ENCODE data around the gene YOD1. TPM values are rescaled to one million over a fixed set of nuclear protein-coding genes. Genes with fewer than 3 reads are reported as not detected.
"Not testable (repeated sequence)": the region's sequence is repeated elsewhere in the genome, so short reads cannot be mapped to it uniquely, and the experiment has no call there.

The YOD1 gene
- total RNA-seq, 2 donors from 2014 or later: 6.6 to 7.2 TPM

GRCh38 chr1:207054491-207054890 lies 3.5 kb upstream of the YOD1 start:
- intact Hi-C loops (cut with DNase I, micrococcal nuclease): no loop called here
- ATAC-seq (no peak), DNase-seq (no peak)

GRCh38 chr1:207052911-207053769 lies 2.1 kb upstream of the YOD1 start, which contains the start of gene PFKFB2:
Gene PFKFB2 (plus strand): TSS chr1:207053275. CDS start chr1:207054718, 1,443 bp downstream.
- intact Hi-C loops (cut with DNase I, micrococcal nuclease): no loop called here

GRCh38 chr1:207050480-207051190 lies 373 bp downstream of the YOD1 start:
- ATAC-seq (peak; percentile 58), DNase-seq (peak; percentile 92 to 97)
- intact Hi-C loops (cut with DNase I, micrococcal nuclease): no loop called here

More at GRCh38 chr1:207052911-207053769, 2.1 kb upstream of the YOD1 start, which contains the start of gene PFKFB2:
- DNase-seq (peak; percentile 99 to 100), ATAC-seq (peak; percentile 76)

- intact Hi-C loops (cut with DNase I, micrococcal nuclease): no loop called here
- ATAC-seq (peak; percentile 36), DNase-seq (peak in 1 of 2 donors; percentile 70)
Observed at GRCh38 chr1:207049974-207050391, 1.0 kb downstream of the YOD1 start.

DNA sequence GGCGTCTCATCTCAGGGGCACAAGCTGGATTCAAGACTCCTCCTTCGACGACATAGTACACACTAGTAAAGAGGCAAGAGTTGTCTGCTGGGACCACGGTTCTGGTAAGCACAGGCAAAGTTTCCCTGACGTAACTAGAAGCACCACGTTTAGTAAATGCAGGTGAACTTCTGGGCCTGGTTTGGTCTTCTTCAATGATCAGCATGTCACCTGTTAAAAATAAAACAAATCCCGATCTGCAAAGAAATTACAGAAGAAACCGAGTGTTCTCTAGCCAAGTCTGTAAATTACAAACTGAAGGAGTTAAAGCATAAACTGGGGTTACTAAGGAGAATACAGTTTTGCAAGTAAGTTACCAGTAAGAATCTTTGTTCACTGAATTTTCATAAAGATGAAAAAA lies 1.5 kb downstream of the YOD1 start:
- intact Hi-C loops (cut with DNase I, micrococcal nuclease): no loop called here
- DNase-seq: no peak
- no peak for ATAC-seq

- no peak for DNase-seq
- no peak for ATAC-seq
- intact Hi-C loops (cut with DNase I, micrococcal nuclease): no loop called here
Observed at GRCh38 chr1:207049054-207049453, 2.0 kb downstream of the YOD1 start.

DNA sequence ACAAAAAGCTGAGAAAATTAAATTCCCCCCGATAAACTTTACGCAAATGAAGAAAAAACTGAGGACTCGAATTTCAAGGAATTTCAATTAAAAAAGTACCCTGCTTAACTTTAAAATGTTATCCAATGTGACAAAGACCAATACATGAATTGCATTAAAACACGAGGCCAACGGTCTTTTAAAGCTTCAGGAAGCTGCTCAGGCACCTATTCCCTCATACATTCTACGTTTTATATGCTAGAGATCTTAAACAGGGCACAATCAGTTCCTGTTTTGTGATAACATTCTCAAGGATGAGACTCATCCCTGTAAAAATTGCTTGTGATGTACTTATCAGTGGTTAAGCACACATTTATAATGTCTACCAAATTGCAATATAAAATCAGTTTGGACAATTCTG lies 3.0 kb downstream of the YOD1 start:
- no peak for DNase-seq
- no peak for ATAC-seq
- intact Hi-C loops (cut with DNase I, micrococcal nuclease): no loop called here

GRCh38 chr1:207047505-207047904 lies 3.5 kb downstream of the YOD1 start:
- intact Hi-C loops (cut with DNase I, micrococcal nuclease): no loop called here
- no peak for DNase-seq
- no peak for ATAC-seq

GRCh38 chr1:207045453-207045852 lies 5.6 kb downstream of the YOD1 start:
- no peak for DNase-seq
- intact Hi-C loops (cut with DNase I, micrococcal nuclease): no loop called here
- no peak for ATAC-seq

GRCh38 chr1:207041397-207041796 lies 9.6 kb downstream of the YOD1 start:
- intact Hi-C loops (cut with DNase I, micrococcal nuclease); ATAC-seq; DNase-seq: not testable (repeated sequence)

DNA sequence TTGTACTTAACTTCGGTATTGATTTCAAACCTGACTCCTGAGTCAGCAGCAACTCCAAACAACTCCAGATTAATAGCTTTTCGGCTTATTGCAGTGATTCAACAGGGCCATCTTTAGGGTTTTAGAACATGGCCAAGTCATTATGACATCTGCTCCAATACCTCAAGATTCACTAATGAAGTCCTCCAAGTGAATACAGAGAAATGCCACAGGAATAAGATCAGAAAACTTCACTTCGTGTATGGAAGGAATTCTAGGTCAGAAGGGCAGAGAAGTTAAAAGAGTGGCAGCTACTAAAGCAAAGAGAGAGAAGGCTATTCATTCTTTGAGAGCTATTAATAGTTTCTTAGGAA lies 10.9 kb downstream of the YOD1 start:
- intact Hi-C loops (cut with DNase I, micrococcal nuclease): no loop called here
- ATAC-seq (no peak), DNase-seq (no peak)

DNA sequence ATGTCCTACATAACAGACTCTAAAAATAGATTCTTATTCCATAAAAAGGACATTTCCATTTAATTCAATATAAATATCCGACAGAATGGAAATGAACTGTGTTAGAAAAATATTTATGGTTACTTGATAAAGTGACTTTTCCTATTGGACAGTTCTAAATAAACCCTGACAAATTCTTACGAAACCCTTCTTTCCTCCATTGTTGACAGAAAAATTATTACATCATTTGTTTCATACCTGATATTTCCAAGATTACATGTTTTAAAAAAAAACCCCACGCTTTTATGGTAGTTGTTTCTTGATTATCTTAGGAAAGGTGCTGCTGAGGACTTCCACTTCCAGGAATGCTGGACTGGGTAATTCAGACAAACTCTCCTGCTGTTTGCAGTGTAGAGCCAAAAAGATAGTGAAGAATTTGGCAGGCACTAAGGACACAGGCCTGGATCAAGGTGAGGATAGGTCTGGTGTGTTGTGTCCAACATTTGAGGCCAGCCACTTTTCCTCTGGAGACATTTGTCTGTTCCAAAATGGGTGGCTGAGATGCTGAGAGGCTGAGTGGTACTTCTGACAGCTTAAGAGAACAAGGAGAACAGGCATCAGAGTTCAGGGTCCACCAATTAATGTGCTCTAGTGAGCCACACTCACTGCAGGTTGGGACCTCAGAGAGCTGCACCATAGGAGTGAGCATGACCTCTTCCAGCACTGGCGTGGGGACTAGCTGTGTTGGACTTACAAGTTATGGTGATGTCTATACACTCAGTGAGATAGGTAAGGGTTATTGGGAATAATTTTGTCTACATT lies 11.4 kb downstream of the YOD1 start:
- intact Hi-C loops (cut with DNase I, micrococcal nuclease): no loop called here
- ATAC-seq (no peak), DNase-seq (no peak)

- intact Hi-C loops (cut with DNase I, micrococcal nuclease): no loop called here
- no peak for ATAC-seq
- no peak for DNase-seq
Observed at GRCh38 chr1:207036865-207037264, 14.1 kb downstream of the YOD1 start.

GRCh38 chr1:207035877-207036551 lies 15.0 kb downstream of the YOD1 start:
- intact Hi-C loops (cut with DNase I, micrococcal nuclease): no loop called here
- DNase-seq (no peak), ATAC-seq (no peak)

DNA sequence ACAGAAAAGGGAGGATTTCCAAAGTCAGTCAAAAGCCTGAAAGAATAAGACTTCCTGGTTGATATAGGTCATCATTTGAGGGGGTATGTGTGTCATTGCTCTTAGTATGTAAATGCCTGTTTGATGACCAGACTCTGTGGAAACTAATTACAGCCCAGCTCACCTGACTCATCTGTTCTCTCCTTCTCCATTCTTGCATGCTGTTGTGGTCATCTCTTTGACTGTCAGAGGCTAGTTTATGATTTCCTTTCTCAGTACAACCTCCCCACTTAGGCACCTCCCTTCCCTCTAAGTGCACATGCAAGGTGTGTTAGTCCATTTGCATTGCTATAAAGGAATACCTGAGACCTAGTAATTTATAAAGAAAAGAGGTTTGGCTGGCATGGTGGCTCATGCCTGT lies 16.0 kb downstream of the YOD1 start:
- no peak for DNase-seq
- peak; percentile 32 for ATAC-seq
- intact Hi-C loops (cut with DNase I, micrococcal nuclease): no loop called here

GRCh38 chr1:207034208-207034607 lies 16.8 kb downstream of the YOD1 start:
- DNase-seq (no peak), ATAC-seq (peak; percentile 2)
- intact Hi-C loops (cut with DNase I, micrococcal nuclease): no loop called here

DNA sequence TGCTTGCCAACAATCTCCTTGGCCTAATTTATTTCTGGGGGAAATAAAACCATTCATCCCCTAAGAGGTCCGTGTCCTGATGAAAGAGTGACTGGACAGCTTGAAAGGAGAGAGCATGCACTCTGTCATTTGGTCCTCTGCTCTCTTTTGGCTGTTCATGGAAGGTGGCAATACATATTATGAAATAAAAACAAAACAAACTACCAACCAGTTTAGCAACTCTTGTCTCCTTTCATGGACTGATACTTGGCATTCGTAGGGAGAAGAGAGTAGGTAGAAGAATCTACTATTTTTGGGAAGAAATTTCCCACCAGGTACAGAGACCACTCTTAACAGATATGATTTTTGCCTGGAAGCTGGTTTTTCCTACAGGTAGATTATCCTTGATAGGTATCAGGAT lies 17.7 kb downstream of the YOD1 start:
- ATAC-seq: no peak
- intact Hi-C loops (cut with DNase I, micrococcal nuclease): no loop called here
- DNase-seq: no peak

DNA sequence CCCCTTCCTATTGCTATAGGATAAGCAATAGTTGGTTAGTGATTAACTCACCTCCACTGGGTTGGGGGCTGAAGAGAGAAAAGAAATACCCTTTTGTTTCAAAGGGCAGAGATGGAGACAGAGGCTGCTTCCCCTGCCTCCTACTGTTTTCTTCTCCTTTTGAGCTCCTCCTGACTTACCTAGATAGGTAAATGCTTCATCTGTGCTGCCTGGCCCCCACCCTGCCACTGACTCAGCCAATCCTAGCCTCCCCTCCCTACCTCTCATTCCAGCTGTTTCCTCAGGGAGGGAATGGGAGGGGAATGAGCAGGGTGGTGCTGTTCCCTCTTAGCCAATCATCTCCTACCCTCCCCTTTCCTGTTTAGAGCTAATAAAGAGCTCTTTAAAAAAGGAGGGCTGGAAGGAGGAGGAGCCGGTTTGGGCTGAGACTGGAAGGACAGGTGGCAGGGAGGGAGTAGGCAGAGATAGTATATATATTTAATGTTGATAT lies 18.4 kb downstream of the YOD1 start, which contains the start of gene C1orf116:
C1orf116 (minus strand) TSS at position 229 of the 490 bp plus-strand sequence. CDS start 5,158 bp downstream, outside the sequence.
- intact Hi-C loops (cut with DNase I, micrococcal nuclease): no loop called here
- peak; percentile 84 for ATAC-seq
- DNase-seq: peak; percentile 75 to 92
